NCI-H2081 treated with DMSO at 0.1 percent for 48 hours (cell line): ENCODE data around the gene NCAN.
"Not testable (repeated sequence)": the region's sequence is repeated elsewhere in the genome, so short reads cannot be mapped to it uniquely, and the experiment has no call there.

Source experiments
- DNase-seq: peaks from one replicate; lab custom pipeline; 2025; lab: John Stamatoyannopoulos, UW

The NCAN gene

DNA sequence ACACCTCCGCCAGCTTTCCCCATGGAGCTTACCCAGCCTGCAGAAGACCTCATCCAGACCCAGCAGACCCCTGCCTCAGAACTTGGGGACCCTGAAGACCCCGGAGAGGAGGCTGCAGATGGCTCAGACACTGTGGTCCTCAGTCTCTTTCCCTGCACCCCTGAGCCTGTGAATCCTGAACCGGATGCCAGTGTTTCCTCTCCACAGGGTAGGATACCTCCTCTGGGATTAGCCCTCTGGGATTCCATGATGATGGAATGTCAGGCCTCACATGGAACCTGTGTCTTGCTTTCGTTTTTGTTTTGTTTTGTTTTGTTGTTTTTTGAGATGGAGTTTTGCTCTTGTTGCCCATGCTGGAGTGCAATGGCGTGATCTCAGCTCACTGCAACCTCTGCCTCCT, 17.8 kb upstream of the NCAN start:
- DNase-seq, result no peak

GRCh38 chr19:19201697-19202630, 9.8 kb upstream of the NCAN start:
- DNase-seq, result no peak

- no peak for DNase-seq
These were observed 9.1 kb upstream of the NCAN start for GRCh38 chr19:19202707-19203011.

GRCh38 chr19:19203012-19203856, 8.5 kb upstream of the NCAN start, which contains the start of gene NR2C2AP:
Gene NR2C2AP (minus strand): TSS chr19:19203414. CDS start chr19:19203060, 354 bp downstream.
- peak; percentile 68 for DNase-seq

DNA sequence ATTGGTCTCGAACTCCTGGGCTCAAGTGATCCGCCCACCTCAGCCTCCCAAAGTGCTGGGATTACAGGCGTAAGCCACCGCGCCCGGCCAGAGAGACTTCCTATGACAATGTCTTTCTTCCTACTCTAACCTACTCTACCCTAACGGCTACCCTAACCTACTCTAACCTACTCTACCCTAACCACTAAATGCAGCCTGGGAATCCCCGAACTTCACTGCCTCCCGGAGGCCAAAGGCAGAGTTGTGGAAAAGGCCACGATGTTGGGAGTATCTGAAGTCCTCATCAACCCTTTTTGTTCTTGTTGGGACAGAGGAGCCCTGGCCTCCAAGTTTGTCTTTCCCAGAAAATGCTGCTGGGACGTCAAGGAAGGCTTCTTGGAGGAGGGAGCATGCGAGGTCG, 7.6 kb upstream of the NCAN start:
- no peak for DNase-seq

- DNase-seq, result no peak
These were observed 6.0 kb upstream of the NCAN start for GRCh38 chr19:19205416-19206410.

DNA sequence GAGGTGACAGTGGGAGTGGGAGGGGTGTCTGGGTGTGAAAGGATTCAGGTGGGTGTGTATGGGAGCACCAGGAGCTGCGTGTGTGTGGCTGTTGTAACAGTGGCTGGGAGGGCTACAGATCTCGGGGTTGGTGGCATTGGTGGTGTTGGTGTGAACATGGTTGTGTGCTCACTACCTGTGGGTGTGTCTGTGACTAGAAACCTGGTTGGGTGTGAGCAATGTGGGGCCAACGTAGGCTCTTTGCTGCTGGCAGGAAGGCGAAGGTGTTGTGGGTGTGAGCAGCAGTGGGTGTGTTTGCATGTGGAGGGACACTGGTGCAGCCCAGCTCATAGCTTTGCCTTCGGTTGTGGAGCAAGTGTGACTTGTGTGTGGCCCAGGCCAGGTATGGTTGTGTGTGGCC, 4.8 kb upstream of the NCAN start:
- no peak for DNase-seq

DNA sequence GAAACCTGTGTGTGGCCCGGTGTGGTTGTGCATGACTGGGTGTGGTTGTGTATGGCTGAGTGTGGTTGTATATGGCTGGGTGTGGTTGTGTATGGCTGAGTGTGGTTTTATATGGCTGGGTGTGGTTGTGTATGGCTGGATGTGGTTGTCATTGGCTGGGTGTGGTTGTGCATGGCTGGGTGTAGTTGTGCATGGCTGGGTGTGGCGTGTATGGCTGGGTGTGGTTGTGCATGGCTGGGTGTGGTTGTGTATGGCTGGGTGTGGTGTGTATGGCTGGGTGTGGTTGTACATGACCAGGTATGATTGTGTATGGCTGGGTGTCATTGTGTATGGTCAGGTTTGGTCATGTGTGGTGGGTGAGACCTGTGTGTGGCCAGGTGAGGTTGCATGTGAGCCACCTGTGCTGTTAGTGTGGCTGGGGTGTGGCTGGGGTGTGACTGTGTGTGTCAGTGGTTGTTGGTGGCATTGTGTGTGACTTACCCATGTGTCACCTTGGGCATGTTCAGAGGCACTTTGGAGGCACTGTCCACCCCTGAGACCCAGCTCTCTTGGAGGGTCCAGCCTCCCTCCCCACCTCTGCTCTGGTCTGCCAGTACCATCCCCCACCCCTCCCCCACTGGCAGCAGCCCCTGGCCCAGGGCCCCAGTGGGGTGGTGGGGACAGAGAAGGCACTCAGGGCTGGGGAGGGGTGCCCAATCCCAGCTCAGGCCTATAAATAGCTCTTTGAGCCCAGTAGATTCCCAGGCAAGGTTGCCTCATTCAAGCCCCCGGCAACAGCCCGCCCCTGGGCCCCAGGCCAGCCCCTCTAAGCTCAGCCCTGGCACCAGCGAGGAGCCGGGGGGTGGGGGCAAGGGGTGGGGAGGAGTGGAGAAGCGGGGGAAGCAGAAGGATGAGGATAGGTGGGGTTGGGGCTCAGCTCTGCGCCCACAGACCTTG, 3.9 kb upstream of the NCAN start:
- no peak for DNase-seq

DNA sequence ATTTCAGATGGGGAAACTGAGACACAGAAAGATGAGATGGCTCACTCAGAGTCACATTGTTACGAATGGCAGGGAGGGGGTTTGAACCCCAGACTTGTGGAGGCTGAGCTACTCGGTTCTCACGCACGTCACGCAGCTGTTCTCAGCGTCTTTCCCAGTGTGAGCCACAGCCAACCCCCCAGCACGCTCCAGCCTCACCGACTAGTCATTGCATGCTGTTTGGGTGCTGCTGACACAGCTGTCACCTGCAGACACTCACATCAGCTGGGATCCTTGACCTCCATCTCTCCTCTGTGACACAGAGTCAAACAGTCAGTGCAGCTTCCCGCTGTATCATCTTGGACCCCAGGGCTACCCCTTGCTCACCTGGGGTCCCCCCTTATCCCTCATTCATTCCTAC, 2.4 kb upstream of the NCAN start:
- DNase-seq, result no peak

- no peak for DNase-seq
These were observed 1.2 kb downstream of the NCAN start for GRCh38 chr19:19212916-19213315.

DNA sequence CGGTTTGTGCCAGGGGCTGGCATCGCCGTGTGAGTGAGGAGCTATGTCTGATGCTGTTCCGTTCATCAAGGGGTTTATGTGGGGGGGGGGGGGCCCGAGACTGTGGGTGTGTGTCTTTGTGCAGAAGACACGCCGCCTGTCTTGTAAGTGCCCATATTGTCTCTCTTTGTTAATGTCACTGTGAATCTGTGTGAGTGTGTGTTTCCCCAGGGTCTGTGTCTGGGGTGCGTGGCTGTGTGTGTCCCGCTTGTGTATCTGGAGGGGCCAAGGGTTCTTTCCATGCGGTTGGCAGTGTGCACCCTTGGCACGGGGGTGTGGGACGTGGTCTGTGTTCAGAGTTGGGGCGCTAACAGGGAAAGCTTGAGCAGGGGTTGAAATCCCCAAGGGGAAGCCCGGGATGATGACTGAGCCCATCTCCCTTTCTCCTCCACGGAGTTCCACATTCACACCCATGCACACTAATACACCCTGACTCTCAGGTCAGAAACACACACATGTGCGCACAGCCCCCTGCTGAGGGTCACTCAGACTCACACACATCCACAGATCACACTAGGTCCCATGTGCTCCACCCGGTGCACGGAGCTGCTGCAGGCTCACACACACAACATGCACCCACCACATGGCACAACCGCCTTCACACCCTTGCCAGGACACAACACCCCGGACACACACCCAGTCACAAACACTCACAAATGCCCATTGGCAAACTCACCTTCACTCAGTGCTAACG, 1.8 kb downstream of the NCAN start:
- no peak for DNase-seq

- no peak for DNase-seq
These were observed 2.4 kb downstream of the NCAN start for GRCh38 chr19:19214159-19214490.

DNA sequence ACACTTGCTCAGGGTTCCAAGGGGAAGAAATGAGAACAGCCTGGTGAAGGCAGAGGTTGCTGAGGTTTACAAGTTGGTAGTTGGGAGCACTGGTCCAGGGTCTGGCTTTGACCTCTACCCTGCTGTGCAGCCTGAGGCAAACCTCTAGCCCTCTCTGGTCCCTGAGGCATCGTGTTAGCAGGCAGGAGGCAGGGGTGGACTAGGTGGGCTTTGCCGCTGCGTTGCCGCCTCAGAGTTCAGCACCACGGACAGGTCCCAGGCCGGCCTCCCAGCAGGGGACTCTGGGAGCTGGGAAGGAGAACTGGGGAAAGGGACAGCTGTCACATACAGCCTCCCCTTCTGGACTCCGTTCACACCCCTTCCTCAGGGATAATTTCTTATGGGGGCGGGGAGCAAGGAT, 3.1 kb downstream of the NCAN start:
- DNase-seq, result no peak

DNA sequence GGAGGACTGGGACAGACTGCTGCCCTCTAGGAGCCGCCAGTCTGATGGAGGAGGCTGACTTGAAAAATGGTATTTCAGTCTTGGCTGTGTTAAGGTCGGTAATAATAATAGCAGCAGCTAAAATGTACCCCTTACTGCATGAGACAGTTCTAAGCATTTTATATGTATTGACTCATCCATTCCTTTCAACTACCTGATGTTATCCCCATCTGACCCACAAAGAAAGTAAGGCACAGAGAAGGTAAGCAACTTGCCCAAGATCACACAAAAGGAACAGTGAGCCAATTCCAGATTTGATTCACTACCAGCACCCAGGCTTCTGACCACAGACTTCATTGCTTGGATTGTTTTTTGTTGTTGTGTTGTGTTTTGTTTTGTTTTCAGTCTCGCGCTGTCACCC, 4.0 kb downstream of the NCAN start:
- DNase-seq, result no peak

GRCh38 chr19:19217099-19217498, 5.3 kb downstream of the NCAN start:
- no peak for DNase-seq

DNA sequence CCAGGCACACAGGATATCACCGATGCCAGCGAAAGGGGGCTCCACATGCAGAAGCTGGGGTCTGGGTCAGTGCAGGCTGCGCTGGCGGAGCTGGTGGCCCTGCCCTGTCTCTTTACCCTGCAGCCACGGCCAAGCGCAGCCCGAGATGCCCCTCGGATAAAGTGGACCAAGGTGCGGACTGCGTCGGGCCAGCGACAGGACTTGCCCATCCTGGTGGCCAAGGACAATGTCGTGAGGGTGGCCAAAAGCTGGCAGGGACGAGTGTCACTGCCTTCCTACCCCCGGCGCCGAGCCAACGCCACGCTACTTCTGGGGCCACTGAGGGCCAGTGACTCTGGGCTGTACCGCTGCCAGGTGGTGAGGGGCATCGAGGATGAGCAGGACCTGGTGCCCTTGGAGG, 7.2 kb downstream of the NCAN start:
- no peak for DNase-seq

DNA sequence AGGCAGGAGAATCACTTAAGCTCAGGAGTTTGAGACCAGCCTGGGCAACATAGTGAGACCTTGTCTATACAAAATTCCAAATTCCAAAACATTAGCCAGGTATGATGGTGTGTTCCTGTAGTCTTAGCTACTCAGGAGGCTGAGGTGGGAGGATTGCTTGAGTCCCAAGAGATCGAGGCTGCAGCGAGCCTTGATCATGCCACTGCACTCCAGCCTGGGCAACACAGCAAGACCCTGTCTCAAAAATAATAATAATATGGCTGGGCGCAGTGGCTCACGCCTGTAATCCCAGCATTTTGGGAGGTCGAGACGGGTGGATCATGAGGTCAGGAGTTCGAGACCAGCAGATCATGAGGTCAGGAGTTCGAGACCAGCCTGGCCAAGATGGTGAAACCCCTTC, 9.2 kb downstream of the NCAN start:
- DNase-seq, result not testable (repeated sequence)

DNA sequence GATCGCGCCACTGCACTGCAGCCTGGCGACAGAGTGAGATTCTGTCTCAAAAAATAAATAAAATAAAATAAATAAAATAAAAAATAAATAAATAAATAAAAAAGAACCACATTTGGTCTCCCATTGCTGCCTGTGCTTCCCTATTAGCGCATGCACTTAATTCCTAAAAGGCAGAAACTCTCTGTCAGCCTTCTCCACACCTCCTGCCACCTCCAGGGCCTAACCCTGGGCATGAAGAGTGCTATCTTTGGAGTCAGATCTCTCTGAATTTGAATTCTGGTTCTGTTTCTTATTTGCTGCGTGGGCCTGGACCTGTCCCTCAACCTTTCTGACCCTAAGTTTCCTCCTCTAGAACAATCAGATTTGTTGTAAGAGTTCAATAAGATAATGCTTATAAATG, 11.3 kb downstream of the NCAN start:
- no peak for DNase-seq

GRCh38 chr19:19223636-19224035, 11.9 kb downstream of the NCAN start:
- DNase-seq, result no peak

GRCh38 chr19:19224150-19224851, 12.5 kb downstream of the NCAN start:
- no peak for DNase-seq
